Parathyroid adenoma (tissue), 2 donors: ENCODE data around the gene HJV.
"Not testable (repeated sequence)": the region's sequence is repeated elsewhere in the genome, so short reads cannot be mapped to it uniquely, and the experiment has no call there.

Source experiments
- H2AFZ ChIP-seq: fragments of 300-600 bp; sonication (generic); one replicate; pipeline ENCODE4 v1.7.0; 2017; ENCODE audit warnings: antibody characterized with exemption, mild to moderate bottlenecking
- H3K27ac ChIP-seq: fragments of 300-600 bp; sonication (generic); one replicate; pipeline ENCODE4 v1.7.0; 2017
- H3K27me3 ChIP-seq: fragments of 300-600 bp; sonication (generic); one replicate; pipeline ENCODE4 v1.7.0; 2017; ENCODE audit warnings: low read length; ENCODE audit not compliant: control insufficient read depth, insufficient read depth
- H3K36me3 ChIP-seq: fragments of 300-600 bp; sonication (generic); one replicate; pipeline ENCODE4 v1.7.0; 2017; ENCODE audit warnings: low read length; ENCODE audit not compliant: control insufficient read depth, insufficient read depth
- H3K4me1 ChIP-seq: fragments of 300-600 bp; sonication (generic); one replicate; pipeline ENCODE4 v1.7.0; 2017; ENCODE audit warnings: control low read depth
- H3K4me2 ChIP-seq: fragments of 300-600 bp; sonication (generic); one replicate; pipeline ENCODE4 v1.7.0; 2017; ENCODE audit warnings: low read length
- H3K4me3 ChIP-seq: fragments of 300-600 bp; sonication (generic); one replicate; pipeline ENCODE4 v1.7.0; 2017; ENCODE audit warnings: low read depth, low read length
- H3K79me2 ChIP-seq: fragments of 300-600 bp; sonication (generic); one replicate; pipeline ENCODE4 v1.7.0; 2017; ENCODE audit warnings: control low read depth
- H3K9ac ChIP-seq: fragments of 300-600 bp; sonication (generic); one replicate; pipeline ENCODE4 v1.7.0; 2017; ENCODE audit warnings: mild to moderate bottlenecking
- H3K9me3 ChIP-seq: fragments of 300-600 bp; sonication (generic); one replicate; pipeline ENCODE4 v1.7.0; 2017; ENCODE audit warnings: low read length; ENCODE audit not compliant: control insufficient read depth
- CTCF ChIP-seq: fragments of 300-600 bp; sonication (generic); IDR thresholded peaks from one replicate; pipeline ENCODE4 v1.7.0; 2017; ENCODE audit warnings: antibody characterized with exemption, mild to moderate bottlenecking
- donor health status: primary hyperparathyroidism.

The HJV gene, protein sequence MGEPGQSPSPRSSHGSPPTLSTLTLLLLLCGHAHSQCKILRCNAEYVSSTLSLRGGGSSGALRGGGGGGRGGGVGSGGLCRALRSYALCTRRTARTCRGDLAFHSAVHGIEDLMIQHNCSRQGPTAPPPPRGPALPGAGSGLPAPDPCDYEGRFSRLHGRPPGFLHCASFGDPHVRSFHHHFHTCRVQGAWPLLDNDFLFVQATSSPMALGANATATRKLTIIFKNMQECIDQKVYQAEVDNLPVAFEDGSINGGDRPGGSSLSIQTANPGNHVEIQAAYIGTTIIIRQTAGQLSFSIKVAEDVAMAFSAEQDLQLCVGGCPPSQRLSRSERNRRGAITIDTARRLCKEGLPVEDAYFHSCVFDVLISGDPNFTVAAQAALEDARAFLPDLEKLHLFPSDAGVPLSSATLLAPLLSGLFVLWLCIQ

DNA sequence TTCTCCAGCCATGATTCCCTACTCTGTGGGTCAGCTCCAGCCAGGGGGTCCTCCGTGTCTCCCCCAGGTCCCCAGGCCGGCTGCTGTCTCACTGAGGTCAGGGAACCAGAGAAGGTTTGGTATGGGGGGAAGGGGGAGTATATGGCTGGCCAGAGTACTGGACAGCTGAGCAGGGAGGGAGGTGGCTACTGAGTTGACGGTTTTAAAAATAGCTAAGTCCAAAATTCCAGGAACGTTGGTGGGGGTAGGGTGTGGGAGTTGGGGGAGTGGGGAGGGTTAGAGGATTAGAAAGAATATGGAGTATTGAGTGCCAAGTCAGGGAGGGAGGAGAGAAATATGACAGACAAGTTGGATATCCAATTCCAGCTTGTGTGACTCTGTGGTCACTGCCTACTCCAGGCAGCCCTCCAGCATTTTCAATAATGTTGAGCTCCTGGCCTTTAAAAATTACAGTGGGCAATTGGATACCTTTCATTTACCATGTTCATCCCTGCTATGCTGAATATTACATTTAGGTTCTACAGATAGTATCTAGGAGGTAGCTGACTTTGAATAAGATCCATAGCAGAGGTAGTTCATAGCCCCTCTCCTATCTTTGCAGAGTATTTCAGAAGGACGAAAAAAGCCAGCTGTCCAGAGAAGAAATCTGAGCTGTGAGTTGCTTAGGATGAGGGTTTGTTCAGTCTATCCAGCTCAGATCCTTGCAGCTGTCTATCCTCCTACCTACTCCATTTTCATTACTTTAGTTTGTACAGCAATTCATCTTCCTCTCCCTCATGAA, at the start of gene HJV:
TSS of gene HJV (minus strand) at position 114 of the 781 bp plus-strand sequence. CDS start 1,504 bp downstream, outside the sequence.
- Histone ChIP-seq H3K4me3 (no peak within 1 kb of the TSS), H3K79me2 (no peaks in the 10 kb centered on the region), H3K9ac (no peak within 1 kb of the TSS), H3K36me3 (no peaks in the 10 kb centered on the region), H3K27me3 (peaks cover 4% of the 10 kb centered on the region), H3K4me2 (no peak within 1 kb of the TSS), H3K9me3 (no peaks in the 10 kb centered on the region), H3K4me1 (no peaks in the 10 kb centered on the region), H2AFZ (no peak within 1 kb of the TSS), H3K27ac (no peak within 1 kb of the TSS)
- no peak for TF ChIP-seq CTCF

GRCh38 chr1:146059148-146059547, 37.6 kb upstream of the HJV start:
- H3K27me3 ChIP-seq, H3K4me3 ChIP-seq, H3K4me1 ChIP-seq, H3K9me3 ChIP-seq, H3K27ac ChIP-seq, H3K79me2 ChIP-seq, H3K9ac ChIP-seq, H2AFZ ChIP-seq, H3K4me2 ChIP-seq, H3K36me3 ChIP-seq: not testable (repeated sequence)

DNA sequence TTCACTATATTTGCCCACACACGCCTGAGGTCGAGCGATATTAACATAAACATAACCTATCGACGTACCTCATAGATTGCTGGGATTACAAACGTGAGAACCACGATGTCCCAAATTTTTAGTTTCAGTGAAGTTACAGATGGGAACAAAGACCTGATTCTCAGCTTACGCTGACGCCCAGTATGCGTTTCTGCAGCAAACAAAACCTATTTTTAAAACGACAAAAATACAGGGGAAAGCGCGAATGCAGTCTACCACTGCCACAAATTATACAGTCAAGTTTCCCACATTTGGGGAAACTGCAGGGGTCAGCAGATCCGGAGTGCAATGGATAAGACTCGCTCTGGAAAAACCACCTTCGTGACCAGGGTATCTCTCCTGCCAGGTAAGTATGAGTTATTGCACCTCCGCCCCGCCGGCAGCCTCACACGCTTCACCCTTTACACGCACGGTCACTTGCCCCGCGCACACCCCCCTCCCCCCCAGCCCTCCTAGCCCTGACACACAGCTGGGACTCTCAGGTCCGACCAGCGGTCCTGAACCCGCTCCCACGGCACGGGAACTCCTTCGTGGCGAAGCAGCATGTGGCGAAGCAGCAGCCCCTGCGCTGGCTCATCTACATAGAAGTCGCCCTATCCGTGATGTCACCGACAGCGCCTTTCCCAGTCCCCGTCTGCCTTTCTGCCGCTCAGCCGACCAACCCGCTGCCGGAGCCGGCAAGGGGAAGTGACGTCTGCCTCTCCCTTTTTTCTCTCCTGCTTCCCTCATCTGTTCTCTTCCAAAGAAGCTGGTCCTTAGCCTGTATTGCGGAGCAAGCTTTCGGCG, 30.5 kb upstream of the HJV start:
- H2AFZ ChIP-seq = peak overlapping the region; percentile 69
- H3K27ac ChIP-seq = peak overlapping the region; percentile 76
- H3K9me3 ChIP-seq, H3K9ac ChIP-seq, H3K4me1 ChIP-seq, H3K36me3 ChIP-seq, H3K27me3 ChIP-seq, H3K79me2 ChIP-seq: not testable (repeated sequence)
- peak overlapping the region; percentile 54 for H3K4me3 ChIP-seq
- H3K4me2 ChIP-seq = peak overlapping the region; percentile 93

- H3K9me3 ChIP-seq = no peaks in the 10 kb centered on the region
- H3K4me2 ChIP-seq = peak overlapping the region; percentile 93
- peak overlapping the region; percentile 54 for H3K4me3 ChIP-seq
- peak overlapping the region; percentile 76 for H3K27ac ChIP-seq
- no peaks in the 10 kb centered on the region for H3K27me3 ChIP-seq
- no peaks in the 10 kb centered on the region for H3K4me1 ChIP-seq
- no peaks in the 10 kb centered on the region for H3K79me2 ChIP-seq
- no peak overlapping the region for H3K9ac ChIP-seq
- TF ChIP-seq CTCF = no peak
- H2AFZ ChIP-seq = peak overlapping the region; percentile 69
- no peaks in the 10 kb centered on the region for H3K36me3 ChIP-seq
Observed at GRCh38 chr1:146051452-146051851, 29.9 kb upstream of the HJV start.

DNA sequence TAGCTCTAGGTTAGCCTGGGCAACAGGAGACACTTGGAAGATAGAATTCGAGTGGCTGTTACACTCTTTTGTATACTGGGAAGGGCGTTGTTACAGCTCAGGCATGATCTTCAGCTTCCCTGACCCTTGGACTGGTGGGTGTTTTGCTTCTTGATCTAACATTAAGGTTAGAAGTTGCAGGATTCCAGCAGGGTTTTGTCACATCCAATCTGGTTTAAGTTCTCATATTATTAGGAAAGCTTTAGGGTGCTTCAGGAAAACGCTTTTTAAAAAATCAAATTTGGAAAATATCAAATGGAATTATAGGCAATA, 29.1 kb upstream of the HJV start:
- not testable (repeated sequence) for H3K27ac ChIP-seq, H3K36me3 ChIP-seq, H3K27me3 ChIP-seq, H3K4me2 ChIP-seq, H3K79me2 ChIP-seq, H2AFZ ChIP-seq, H3K4me3 ChIP-seq, H3K9me3 ChIP-seq, H3K4me1 ChIP-seq, H3K9ac ChIP-seq

- not testable (repeated sequence) for H3K27me3 ChIP-seq, H3K27ac ChIP-seq, H3K9me3 ChIP-seq, H3K36me3 ChIP-seq, H3K4me1 ChIP-seq, H3K4me2 ChIP-seq, H3K4me3 ChIP-seq, H3K79me2 ChIP-seq, H2AFZ ChIP-seq, H3K9ac ChIP-seq
Observed at GRCh38 chr1:146049866-146050651, 28.5 kb upstream of the HJV start.
